Upper lobe of right lung (tissue), 1 donor: Measurements from ENCODE around the gene DNAI1. TPM values are rescaled to one million over a fixed set of nuclear protein-coding genes. Genes with fewer than 3 reads are reported as not detected.

Source experiments
- ATAC-seq: fragments of 200-7000 bp; cut with Tn5 transposase; one replicate; pipeline ENCODE4 v1.9.1; 2020; ENCODE audit warnings: mild to moderate bottlenecking, moderate library complexity
- DNase-seq: peaks from one replicate; pipeline ENCODE4 v3.0.0-alpha.2; 2020
- H3K27ac ChIP-seq: fragments of 200-600 bp; one replicate; pipeline ENCODE4 v1.8.0; 2022
- H3K27me3 ChIP-seq: fragments of 200-600 bp; one replicate; pipeline ENCODE4 v1.8.0; 2022; ENCODE audit warnings: mild to moderate bottlenecking
- H3K36me3 ChIP-seq: fragments of 200-600 bp; one replicate; pipeline ENCODE4 v1.8.0; 2022
- H3K4me1 ChIP-seq: fragments of 200-600 bp; one replicate; pipeline ENCODE4 v1.8.0; 2022
- H3K4me3 ChIP-seq: fragments of 200-600 bp; one replicate; pipeline ENCODE4 v1.8.0; 2022; ENCODE audit warnings: mild to moderate bottlenecking
- H3K9me3 ChIP-seq: fragments of 200-600 bp; one replicate; pipeline ENCODE4 v1.8.0; 2022
- CTCF ChIP-seq: fragments of 200-600 bp; IDR thresholded peaks from one replicate; pipeline ENCODE4 v1.8.0; 2022; ENCODE audit warnings: antibody characterized with exemption
- intact Hi-C: fragments of 100-400 bp; cut with DNase I; formaldehyde crosslinking; loops from one replicate; pipeline ENCODE4 v1.11.0; 2022
- total RNA-seq: library from RNA; stranded (reverse); fragmentation: NEBNext Ultra II Directional; extraction: Animal tissue kit (Norgen Biotek cat#: 25700); gene quantifications from one replicate; pipeline ENCODE4 v1.2.1, GENCODE V29; 2021
- donor health status: DM: no; HTN: yes; CAD: no; lungs with severe emphysema.

The DNAI1 gene
- total RNA-seq, 1 donor from 2014 or later: not detected

GRCh38 chr9:34558919-34559623 is 100.5 kb downstream of the DNAI1 start:
- Histone ChIP-seq H3K4me3 (no peak overlapping the region), H3K4me1 (peaks cover 7% of the 10 kb centered on the region), H3K27ac (no peak overlapping the region), H3K9me3 (no peaks in the 10 kb centered on the region), H3K27me3 (peaks cover 14% of the 10 kb centered on the region), H3K36me3 (no peaks in the 10 kb centered on the region)
- ATAC-seq: no peak
- TF ChIP-seq CTCF: no peak
- intact Hi-C loops: no loop called here
- DNase-seq: no peak

GRCh38 chr9:34559624-34560455 is 101.2 kb downstream of the DNAI1 start:
- H3K9me3 ChIP-seq: no peaks in the 10 kb centered on the region
- DNase-seq (no peak), ATAC-seq (peak; percentile 66)
- peaks cover 14% of the 10 kb centered on the region for H3K27me3 ChIP-seq
- peaks cover 7% of the 10 kb centered on the region for H3K4me1 ChIP-seq
- no peak overlapping the region for H3K4me3 ChIP-seq
- intact Hi-C loops: no loop called here
- TF ChIP-seq CTCF: no peak
- H3K36me3 ChIP-seq: no peaks in the 10 kb centered on the region
- no peak overlapping the region for H3K27ac ChIP-seq

- TF ChIP-seq CTCF: no peak
- intact Hi-C loops: no loop called here
- H3K9me3 ChIP-seq: no peaks in the 10 kb centered on the region
- peak; percentile 27 for ATAC-seq
- no peaks in the 10 kb centered on the region for H3K36me3 ChIP-seq
- H3K27ac ChIP-seq: no peak overlapping the region
- DNase-seq: no peak
- H3K4me1 ChIP-seq: peaks cover 7% of the 10 kb centered on the region
- H3K27me3 ChIP-seq: peaks cover 14% of the 10 kb centered on the region
- H3K4me3 ChIP-seq: no peak overlapping the region
Measured at GRCh38 chr9:34560599-34561214, 102.1 kb downstream of the DNAI1 start.

GRCh38 chr9:34562135-34562745 is 103.6 kb downstream of the DNAI1 start:
- peak; percentile 44 for TF ChIP-seq CTCF
- Histone ChIP-seq H3K27ac (no peak overlapping the region), H3K4me3 (no peak overlapping the region), H3K27me3 (peaks cover 26% of the 10 kb centered on the region), H3K4me1 (peaks cover 7% of the 10 kb centered on the region), H3K36me3 (no peaks in the 10 kb centered on the region), H3K9me3 (no peaks in the 10 kb centered on the region)
- intact Hi-C loops: no loop called here
- no peak for DNase-seq
- ATAC-seq: no peak

- TF ChIP-seq CTCF: no peak
- Histone ChIP-seq H3K4me3 (no peak overlapping the region), H3K27me3 (peaks cover 32% of the 10 kb centered on the region), H3K36me3 (no peaks in the 10 kb centered on the region), H3K4me1 (peaks cover 7% of the 10 kb centered on the region), H3K9me3 (no peaks in the 10 kb centered on the region), H3K27ac (no peak overlapping the region)
- DNase-seq (no peak), ATAC-seq (no peak)
- intact Hi-C loops: no loop called here
Measured at GRCh38 chr9:34563262-34563661, 104.7 kb downstream of the DNAI1 start.
